Measurements from ENCODE around the gene CLEC12A. TPM values are rescaled to one million over a fixed set of nuclear protein-coding genes. Genes with fewer than 3 reads are reported as not detected.

The CLEC12A gene
- total and polyA plus RNA-seq, 8 donors: 0.43 to 2.1 (median 0.85) TPM; not detected in 4

- no peak for TF ChIP-seq POLR2A (IDR thresholded peaks at IDR 0.05)
- TF ChIP-seq CTCF (IDR thresholded peaks at IDR 0.05): no peak
- no peak for TF ChIP-seq POLR2AphosphoS5 (IDR thresholded peaks at IDR 0.05)
- TF ChIP-seq EP300 (IDR thresholded peaks at IDR 0.05): no peak
- intact Hi-C loops (cut with DNase I; ENCODE audit: low total_unique reads): no loop called here
- H3K9me3 ChIP-seq: no peaks in the 10 kb centered on the region
- WGBS, 5 donors: 58 to 67% (median 61%) methylated on average over 4 of the region's 4 CpGs
- H3K4me1 ChIP-seq: no peaks in the 10 kb centered on the region
- DNase-seq: no peak
- no peak overlapping the region for H3K27ac ChIP-seq
- H3K4me3 ChIP-seq: no peak overlapping the region
- H3K27me3 ChIP-seq: no peaks in the 10 kb centered on the region
- H3K36me3 ChIP-seq: no peaks in the 10 kb centered on the region
These were observed 30.1 kb downstream of the CLEC12A start for GRCh38 chr12:10001171-10001776.

- Histone ChIP-seq H3K9me3 (no peaks in the 10 kb centered on the region), H3K4me1 (no peaks in the 10 kb centered on the region), H3K27ac (no peak overlapping the region), H3K36me3 (no peaks in the 10 kb centered on the region), H3K27me3 (no peaks in the 10 kb centered on the region), H3K4me3 (no peak overlapping the region)
- intact Hi-C loops (cut with DNase I; ENCODE audit: low total_unique reads): no loop called here
- DNase-seq: no peak
- TF ChIP-seq POLR2A (IDR thresholded peaks at IDR 0.05) (no peak), EP300 (IDR thresholded peaks at IDR 0.05) (no peak), CTCF (IDR thresholded peaks at IDR 0.05) (no peak), POLR2AphosphoS5 (IDR thresholded peaks at IDR 0.05) (no peak)
- 52 to 63% (median 55%) methylated on average over 6 of the region's 6 CpGs for WGBS, 5 donors
These were observed 41.6 kb downstream of the CLEC12A start for GRCh38 chr12:10012630-10013330.

GRCh38 chr12:10015450-10015849, 44.2 kb downstream of the CLEC12A start:
- no peak for TF ChIP-seq POLR2AphosphoS5 (IDR thresholded peaks at IDR 0.05)
- no peak for TF ChIP-seq EP300 (IDR thresholded peaks at IDR 0.05)
- TF ChIP-seq POLR2A (IDR thresholded peaks at IDR 0.05): no peak
- TF ChIP-seq CTCF (IDR thresholded peaks at IDR 0.05): no peak
- H3K4me3 ChIP-seq: no peak overlapping the region
- no peaks in the 10 kb centered on the region for H3K27me3 ChIP-seq
- H3K27ac ChIP-seq: no peak overlapping the region
- 73 to 85% (median 80%) methylated on average over 4 of the region's 4 CpGs for WGBS, 5 donors
- peaks cover 0 to 11% (median 2%) of the 10 kb centered on the region in 4 donors for H3K4me1 ChIP-seq
- H3K36me3 ChIP-seq: no peaks in the 10 kb centered on the region
- no peak for DNase-seq
- intact Hi-C loops (cut with DNase I; ENCODE audit: low total_unique reads): no loop called here
- no peaks in the 10 kb centered on the region for H3K9me3 ChIP-seq

GRCh38 chr12:10016881-10017280, 45.7 kb downstream of the CLEC12A start:
- H3K9me3 ChIP-seq: no peaks in the 10 kb centered on the region
- intact Hi-C loops (cut with DNase I; ENCODE audit: low total_unique reads): no loop called here
- H3K27ac ChIP-seq: no peak overlapping the region
- TF ChIP-seq EP300 (IDR thresholded peaks at IDR 0.05): no peak
- TF ChIP-seq POLR2AphosphoS5 (IDR thresholded peaks at IDR 0.05): no peak
- no peak for TF ChIP-seq CTCF (IDR thresholded peaks at IDR 0.05)
- TF ChIP-seq POLR2A (IDR thresholded peaks at IDR 0.05): no peak
- peaks cover 0 to 11% (median 2%) of the 10 kb centered on the region in 4 donors for H3K4me1 ChIP-seq
- no peak overlapping the region for H3K4me3 ChIP-seq
- H3K27me3 ChIP-seq: no peaks in the 10 kb centered on the region
- 3 to 15% (median 5%) methylated on average over 1 of the region's 1 CpG for WGBS, 5 donors
- DNase-seq: no peak
- no peaks in the 10 kb centered on the region for H3K36me3 ChIP-seq

Measured in stomach (tissue), 9 donors.